HG02623 (cell line): ENCODE results near the gene RNF141.
A peak's percentile ranks its signal among the peaks of the same experiment; 100 is the strongest.

ENCODE experiments used
- ATAC-seq: cut with Tn5 transposase; IDR thresholded peaks from one replicate; pipeline ENCODE4 v1.9.1; 2021; ENCODE audit warnings: moderate library complexity; ENCODE audit not compliant: unreplicated experiment

Gene RNF141

GRCh38 chr11:10526974-10527918 lies 13.7 kb downstream of the RNF141 start:
- peak; percentile 61 for ATAC-seq

GRCh38 chr11:10524471-10524870 lies 16.5 kb downstream of the RNF141 start:
- ATAC-seq, result no peak

GRCh38 chr11:10522921-10523320 lies 18.1 kb downstream of the RNF141 start:
- no peak for ATAC-seq

GRCh38 chr11:10522276-10522675 lies 18.7 kb downstream of the RNF141 start:
- no peak for ATAC-seq

GRCh38 chr11:10520562-10520961 lies 20.4 kb downstream of the RNF141 start:
- ATAC-seq, result no peak

GRCh38 chr11:10519630-10520029 lies 21.4 kb downstream of the RNF141 start:
- no peak for ATAC-seq

- ATAC-seq, result no peak
Observed at GRCh38 chr11:10518891-10519290, 22.1 kb downstream of the RNF141 start.

GRCh38 chr11:10518123-10518522 lies 22.9 kb downstream of the RNF141 start:
- no peak for ATAC-seq

GRCh38 chr11:10515418-10515817 lies 25.6 kb downstream of the RNF141 start:
- ATAC-seq, result no peak

- ATAC-seq, result no peak
Observed at GRCh38 chr11:10514709-10515108, 26.3 kb downstream of the RNF141 start.

- ATAC-seq, result no peak
Observed at GRCh38 chr11:10514202-10514601, 26.8 kb downstream of the RNF141 start.

GRCh38 chr11:10511181-10511621 lies 29.8 kb downstream of the RNF141 start:
- no peak for ATAC-seq

GRCh38 chr11:10506008-10506370 lies 35.0 kb downstream of the RNF141 start:
- no peak for ATAC-seq

GRCh38 chr11:10505278-10506007 lies 35.5 kb downstream of the RNF141 start:
- ATAC-seq, result no peak

GRCh38 chr11:10504490-10504889 lies 36.5 kb downstream of the RNF141 start:
- ATAC-seq, result no peak

- ATAC-seq, result no peak
Observed at GRCh38 chr11:10503777-10504480, 37.1 kb downstream of the RNF141 start.

- ATAC-seq, result no peak
Observed at GRCh38 chr11:10503221-10503620, 37.8 kb downstream of the RNF141 start.

- ATAC-seq, result no peak
Observed at GRCh38 chr11:10502770-10503169, 38.2 kb downstream of the RNF141 start.

- no peak for ATAC-seq
Observed at GRCh38 chr11:10502065-10502680, 38.8 kb downstream of the RNF141 start.

- no peak for ATAC-seq
Observed at GRCh38 chr11:10500757-10501684, 40.0 kb downstream of the RNF141 start.
